SK-N-SH (cell line): ENCODE data around the gene NAV2. TPM values are rescaled to one million over a fixed set of nuclear protein-coding genes. Genes with fewer than 3 reads are reported as not detected.

Experiments
- CTCF ChIA-PET: fragments of 300-600, 350-600 bp; formaldehyde crosslinking; extraction: SDS; loops from one replicate; lab custom pipeline; 2021; lab: Yijun Ruan, JAX
- POLR2A ChIA-PET: fragments of 350-600 bp; sonication (Branson Sonifier 250); formaldehyde crosslinking; extraction: SDS; loops from one replicate; lab custom pipeline; 2020; ENCODE audit warnings: antibody characterized with exemption, inconsistent platforms; lab: Yijun Ruan, JAX
- DNase-seq: peaks from one replicate; pipeline ENCODE4 v3.0.0; 2012
- H2AFZ ChIP-seq: fragments of 200-600 bp; sonication (generic); 2 replicates; pipeline ENCODE4 v1.8.1; 2016; ENCODE audit warnings: antibody characterized with exemption, mild to moderate bottlenecking, low read depth
- H3F3A ChIP-seq: fragments of 200-600 bp; sonication (generic); replicated peaks from 2 replicates; pipeline ENCODE3; 2016; ENCODE audit warnings: antibody characterized with exemption, mild to moderate bottlenecking; ENCODE audit not compliant: insufficient read depth
- H3K27ac ChIP-seq, 2 experiments: fragments of 200-500 bp in 1 of 2; fragments of 200-600 bp in 1 of 2; sonication (Bioruptor generic) in 1 of 2; sonication (generic), shearing (Covaris generic) in 1 of 2; 2 replicates each; pipeline versions ENCODE4 v1.5.1 to v1.6.1; 2014 to 2016; ENCODE audit warnings: low read depth in 2 of 2, inconsistent platforms in 1 of 2, low read length in 1 of 2, mild to moderate bottlenecking in 1 of 2, mixed read lengths in 1 of 2
- H3K27me3 ChIP-seq: fragments of 200-600 bp; sonication (generic), shearing (Covaris generic); 2 replicates; pipeline ENCODE4 v1.6.1; 2016; ENCODE audit warnings: mixed run types; ENCODE audit not compliant: insufficient read depth
- H3K36me3 ChIP-seq, 2 experiments: fragments of 200-500 bp in 1 of 2; fragments of 200-600 bp in 1 of 2; sonication (Bioruptor generic) in 1 of 2; sonication (generic) in 1 of 2; replicated peaks in 1 of 2; 2 replicates each; pipeline versions ENCODE3 to v1.5.1; 2014 to 2016; ENCODE audit warnings: low read length in 1 of 2, mild to moderate bottlenecking in 1 of 2; ENCODE audit not compliant: insufficient read depth in 2 of 2, control insufficient read depth in 1 of 2
- H3K4me1 ChIP-seq, 2 experiments: fragments of 200-500 bp in 1 of 2; fragments of 200-600 bp in 1 of 2; sonication (Bioruptor generic) in 1 of 2; sonication (generic), shearing (Covaris generic) in 1 of 2; 2 replicates each; pipeline versions ENCODE4 v1.5.1 to v1.6.1; 2014 to 2016; ENCODE audit warnings: low read depth in 1 of 2, low read length in 1 of 2, mixed run types in 1 of 2; ENCODE audit not compliant: insufficient read depth in 2 of 2, control insufficient read depth in 1 of 2
- H3K4me2 ChIP-seq: fragments of 200-600 bp; sonication (generic), shearing (Covaris generic); 2 replicates; pipeline ENCODE4 v1.6.1; 2017; ENCODE audit warnings: mixed run types
- H3K4me3 ChIP-seq, 2 experiments: fragments of 200-500 bp in 1 of 2; fragments of 200-600 bp in 1 of 2; sonication (Bioruptor generic) in 1 of 2; sonication (generic), shearing (Covaris generic) in 1 of 2; 2 replicates each; pipeline versions ENCODE4 v1.5.1 to v1.8.1; 2014 to 2016; ENCODE audit warnings: low read depth in 2 of 2, inconsistent platforms in 1 of 2, low read length in 1 of 2, mild to moderate bottlenecking in 1 of 2, mixed read lengths in 1 of 2, moderate library complexity in 1 of 2
- H3K79me2 ChIP-seq: fragments of 200-600 bp; sonication (generic); 2 replicates; pipeline ENCODE4 v1.8.1; 2017; ENCODE audit warnings: mild to moderate bottlenecking; ENCODE audit not compliant: insufficient read depth
- H3K9ac ChIP-seq: fragments of 200-600 bp; sonication (generic); 2 replicates; pipeline ENCODE4 v1.6.1; 2017; ENCODE audit warnings: mixed run types
- H3K9me2 ChIP-seq: fragments of 200-600 bp; sonication (generic); 2 replicates; pipeline ENCODE4 v1.6.1; 2017; ENCODE audit warnings: mixed run types
- H3K9me3 ChIP-seq: fragments of 200-600 bp; sonication (generic); 2 replicates; pipeline ENCODE4 v1.6.1; 2017; ENCODE audit warnings: mixed run types, mild to moderate bottlenecking, moderate library complexity
- H4K20me1 ChIP-seq: fragments of 200-600 bp; sonication (generic); 2 replicates; pipeline ENCODE4 v1.6.1; 2017; ENCODE audit warnings: mild to moderate bottlenecking, mixed run types; ENCODE audit not compliant: insufficient read depth
- CTCF ChIP-seq: fragments of 200-600 bp; sonication (generic); IDR thresholded peaks from 2 replicates; pipeline ENCODE4 v1.6.1; 2017; ENCODE audit warnings: antibody characterized with exemption, mild to moderate bottlenecking, moderate library complexity
- FOXJ3 ChIP-seq: sonication (generic); formaldehyde crosslinking; IDR thresholded peaks from 2 replicates; pipeline ENCODE4 v1.5.1; 2020; ENCODE audit warnings: mild to moderate bottlenecking, missing genetic modification reagents
- FOXM1 ChIP-seq: IDR thresholded peaks from 2 replicates; pipeline ENCODE4 v1.4.0; 2012; ENCODE audit warnings: low read depth, mild to moderate bottlenecking
- GABPA ChIP-seq: IDR thresholded peaks from 2 replicates; pipeline ENCODE4 v1.4.0; 2012; ENCODE audit warnings: low read depth, mild to moderate bottlenecking
- IRF3 ChIP-seq: fragments of 150-350 bp; IDR thresholded peaks from 2 replicates; pipeline ENCODE4 v1.6.1; 2016; ENCODE audit warnings: mild to moderate bottlenecking, low read depth, low read length
- JUND ChIP-seq: IDR thresholded peaks from 2 replicates; pipeline ENCODE4 v1.4.0; 2012
- MEF2A ChIP-seq: IDR thresholded peaks from 2 replicates; pipeline ENCODE4 v1.4.0; 2012; ENCODE audit warnings: low read depth, borderline replicate concordance
- MXI1 ChIP-seq: IDR thresholded peaks from 2 replicates; pipeline ENCODE4 v1.6.1; 2012; ENCODE audit warnings: mild to moderate bottlenecking, low read depth, low read length, improper control_type of control experiment
- NRF1 ChIP-seq: IDR thresholded peaks from 2 replicates; pipeline ENCODE4 v1.6.1; 2012; ENCODE audit warnings: low read depth, mild to moderate bottlenecking, low read length
- RCOR1 ChIP-seq: fragments of 150-350 bp; IDR thresholded peaks from 2 replicates; pipeline ENCODE4 v1.6.1; 2017; ENCODE audit warnings: antibody characterized with exemption, low read length
- SMC3 ChIP-seq: IDR thresholded peaks from 2 replicates; pipeline ENCODE4 v1.6.1; 2012; ENCODE audit warnings: low read depth, low read length, improper control_type of control experiment
- YY1 ChIP-seq: IDR thresholded peaks from 2 replicates; pipeline ENCODE4 v1.4.0; 2012; ENCODE audit warnings: low read depth, mild to moderate bottlenecking
- ZBTB33 ChIP-seq: IDR thresholded peaks from 2 replicates; pipeline ENCODE4 v1.4.0; 2012; ENCODE audit warnings: low read depth, borderline replicate concordance
- WGBS: methylation state at CpG from one replicate; pipeline ENCODE4 v1.1.6; 2017; ENCODE audit warnings: low lambda C conversion rate; 5-methylcytosine and 5-hydroxymethylcytosine counted together
- polyA plus RNA-seq, 3 experiments: library from polyadenylated mRNA; depleted of rRNA; stranded (reverse); fragments of >200 nt; gene quantifications; 2 replicates each; pipeline ENCODE4 v1.2.3, GENCODE V29; 2012
- TF ChIP-seq, protein P1 (sequence below): IDR thresholded peaks from 2 replicates; pipeline ENCODE4 v1.4.0; 2012; ENCODE audit warnings: low read depth

The NAV2 gene
- polyA plus RNA-seq, 1 of the 3 experiments (the other 2 are of a cell fraction), result 26.2 TPM

GRCh38 chr11:20156876-20157613 is 444.4 kb downstream of the NAV2 start:
- WGBS, result 70% methylated on average over 36 of the region's 45 CpGs

More at GRCh38 chr11:20156876-20157613, 444.4 kb downstream of the NAV2 start:
- Histone ChIP-seq H3K9me2 (no peaks in the 10 kb centered on the region), H2AFZ (no peak overlapping the region)
- TF ChIP-seq MXI1, result no peak
- no peak for TF ChIP-seq NRF1
- no peak for TF ChIP-seq CTCF
- TF ChIP-seq, protein P1, sequence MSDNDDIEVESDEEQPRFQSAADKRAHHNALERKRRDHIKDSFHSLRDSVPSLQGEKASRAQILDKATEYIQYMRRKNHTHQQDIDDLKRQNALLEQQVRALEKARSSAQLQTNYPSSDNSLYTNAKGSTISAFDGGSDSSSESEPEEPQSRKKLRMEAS, result no peak
- TF ChIP-seq FOXM1, result no peak
- TF ChIP-seq RCOR1, result no peak
- TF ChIP-seq YY1, result no peak
- no peak for TF ChIP-seq IRF3
- TF ChIP-seq GABPA, result no peak
- no peak for TF ChIP-seq FOXJ3
- no peak for TF ChIP-seq ZBTB33
- no peak for TF ChIP-seq JUND
- TF ChIP-seq SMC3, result no peak
- no peak for TF ChIP-seq MEF2A
- TF ChIP-seq, all 33 proteins: peak for 0
- Histone ChIP-seq H3K27me3 (peaks cover 31% of the 10 kb centered on the region), H3F3A (peaks cover 9% of the 10 kb centered on the region), H3K4me3 (no peak overlapping the region), H3K27ac (no peak overlapping the region), H3K4me2 (no peak overlapping the region), H3K36me3 (no peaks in the 10 kb centered on the region), H3K4me1 (peaks cover 0 to 12% of the 10 kb centered on the region in 2 experiments; a peak in 2 of 4 replicates), H3K9me3 (no peaks in the 10 kb centered on the region), H4K20me1 (no peaks in the 10 kb centered on the region), H3K79me2 (no peaks in the 10 kb centered on the region), H3K9ac (no peak overlapping the region)
- ChIA-PET POLR2A (no interaction called here), CTCF (interaction anchor here (0.6 to 2.0 kb wide), 3 partner anchors 16 to 192 kb away, joined by 3 to 6 read pairs (median 3); no protein-coding TSS in a partner anchor)
- DNase-seq, result no peak
